ENCODE results near the gene DNAI2.

DNAI2 gene, protein sequence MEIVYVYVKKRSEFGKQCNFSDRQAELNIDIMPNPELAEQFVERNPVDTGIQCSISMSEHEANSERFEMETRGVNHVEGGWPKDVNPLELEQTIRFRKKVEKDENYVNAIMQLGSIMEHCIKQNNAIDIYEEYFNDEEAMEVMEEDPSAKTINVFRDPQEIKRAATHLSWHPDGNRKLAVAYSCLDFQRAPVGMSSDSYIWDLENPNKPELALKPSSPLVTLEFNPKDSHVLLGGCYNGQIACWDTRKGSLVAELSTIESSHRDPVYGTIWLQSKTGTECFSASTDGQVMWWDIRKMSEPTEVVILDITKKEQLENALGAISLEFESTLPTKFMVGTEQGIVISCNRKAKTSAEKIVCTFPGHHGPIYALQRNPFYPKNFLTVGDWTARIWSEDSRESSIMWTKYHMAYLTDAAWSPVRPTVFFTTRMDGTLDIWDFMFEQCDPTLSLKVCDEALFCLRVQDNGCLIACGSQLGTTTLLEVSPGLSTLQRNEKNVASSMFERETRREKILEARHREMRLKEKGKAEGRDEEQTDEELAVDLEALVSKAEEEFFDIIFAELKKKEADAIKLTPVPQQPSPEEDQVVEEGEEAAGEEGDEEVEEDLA

DNA sequence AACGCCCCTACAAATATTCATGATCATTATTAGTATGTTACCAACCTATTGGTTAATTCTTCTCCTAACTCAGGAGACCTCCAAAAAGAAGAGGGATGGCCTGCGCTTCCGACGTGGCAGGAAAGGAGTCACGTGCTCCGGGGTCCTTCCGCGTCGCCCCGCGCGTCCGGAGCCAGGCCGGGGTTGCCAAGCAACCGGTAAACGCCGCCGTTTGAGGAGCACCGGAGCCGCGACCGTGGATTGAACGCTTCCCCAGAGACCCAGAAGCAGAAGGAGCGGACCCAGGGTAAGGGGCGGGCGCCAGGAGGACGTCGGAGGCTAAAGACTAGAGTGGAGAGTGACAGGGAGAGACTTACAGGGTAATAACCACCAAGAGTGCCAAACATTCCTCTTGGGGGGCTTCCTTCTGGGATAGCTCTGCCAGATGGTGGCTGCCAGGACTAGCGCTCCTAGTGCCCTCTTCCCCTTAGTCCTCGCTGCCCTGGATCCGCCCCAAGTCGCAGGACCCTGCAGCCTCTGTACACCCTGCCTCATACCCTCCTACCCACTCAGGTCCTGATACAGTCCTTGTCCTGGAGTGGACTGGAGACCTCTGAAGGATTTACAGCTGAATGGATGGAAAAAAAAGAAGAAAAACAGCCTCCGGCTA, at the start of gene DNAI2:
TSS of gene DNAI2 (plus strand) at position 175 of the 649 bp plus-strand sequence. CDS start 7,584 bp downstream, outside the sequence.
- peak in 7 of 56 donors; percentile 19 to 41 (median 28) for DNase-seq

DNA sequence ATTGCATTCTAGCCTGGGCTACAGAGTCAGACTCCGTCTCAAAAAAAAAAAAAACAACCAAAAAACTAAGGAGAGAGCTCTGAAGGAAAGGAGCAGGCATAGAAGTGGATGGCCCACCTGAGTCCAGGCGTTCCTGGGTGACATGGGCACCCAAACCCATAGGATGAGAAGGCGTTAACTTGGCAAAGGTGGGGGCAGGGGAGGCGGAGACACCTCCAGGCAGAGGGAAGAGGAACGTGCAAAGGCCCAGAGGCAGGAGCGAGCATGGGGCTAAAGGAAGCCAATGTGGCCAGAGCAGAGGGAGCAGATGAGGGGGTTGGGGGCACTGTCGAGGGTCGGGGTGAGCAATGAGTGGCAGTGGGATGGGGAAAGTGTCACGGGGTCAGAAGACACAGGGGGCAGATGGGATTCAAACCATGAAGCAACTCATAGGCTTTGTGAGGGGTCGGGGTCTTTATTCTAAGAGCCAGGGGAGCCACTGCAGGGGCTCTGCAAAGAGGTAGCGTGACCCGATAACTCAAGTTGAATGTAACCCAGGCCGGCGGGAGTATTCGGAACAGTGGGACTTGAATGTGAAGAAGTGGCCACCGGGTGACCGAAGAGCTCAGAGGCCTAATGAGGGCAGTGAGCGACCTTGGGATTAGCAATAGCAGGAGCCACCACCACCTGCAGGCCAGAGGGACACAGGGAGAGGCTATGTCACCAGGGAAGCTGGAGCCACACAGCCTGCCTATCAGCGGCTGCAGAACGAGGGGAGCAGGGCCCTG, 48.9 kb upstream of the DNAI2 start:
- no peak for DNase-seq

DNA sequence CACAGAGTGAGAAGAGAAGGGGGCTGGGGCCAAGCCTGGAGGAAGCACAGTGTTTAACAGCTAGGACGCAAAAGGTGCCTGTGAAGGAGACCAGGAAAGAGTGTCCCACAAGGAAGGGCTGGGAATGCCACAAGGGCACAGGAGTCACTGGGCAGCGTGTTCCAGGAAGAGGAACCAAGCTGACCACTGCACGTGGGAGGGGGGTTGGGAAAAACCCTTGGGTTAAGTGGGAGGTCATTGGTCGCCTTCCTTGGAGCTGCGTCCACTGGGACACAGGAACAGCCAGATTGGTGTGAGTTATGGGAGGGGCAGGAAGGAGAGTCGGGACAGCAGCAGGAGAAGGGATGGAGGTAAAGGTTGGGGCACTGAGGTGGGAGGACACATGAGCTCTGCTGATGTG, 47.8 kb upstream of the DNAI2 start:
- no peak for DNase-seq

DNA sequence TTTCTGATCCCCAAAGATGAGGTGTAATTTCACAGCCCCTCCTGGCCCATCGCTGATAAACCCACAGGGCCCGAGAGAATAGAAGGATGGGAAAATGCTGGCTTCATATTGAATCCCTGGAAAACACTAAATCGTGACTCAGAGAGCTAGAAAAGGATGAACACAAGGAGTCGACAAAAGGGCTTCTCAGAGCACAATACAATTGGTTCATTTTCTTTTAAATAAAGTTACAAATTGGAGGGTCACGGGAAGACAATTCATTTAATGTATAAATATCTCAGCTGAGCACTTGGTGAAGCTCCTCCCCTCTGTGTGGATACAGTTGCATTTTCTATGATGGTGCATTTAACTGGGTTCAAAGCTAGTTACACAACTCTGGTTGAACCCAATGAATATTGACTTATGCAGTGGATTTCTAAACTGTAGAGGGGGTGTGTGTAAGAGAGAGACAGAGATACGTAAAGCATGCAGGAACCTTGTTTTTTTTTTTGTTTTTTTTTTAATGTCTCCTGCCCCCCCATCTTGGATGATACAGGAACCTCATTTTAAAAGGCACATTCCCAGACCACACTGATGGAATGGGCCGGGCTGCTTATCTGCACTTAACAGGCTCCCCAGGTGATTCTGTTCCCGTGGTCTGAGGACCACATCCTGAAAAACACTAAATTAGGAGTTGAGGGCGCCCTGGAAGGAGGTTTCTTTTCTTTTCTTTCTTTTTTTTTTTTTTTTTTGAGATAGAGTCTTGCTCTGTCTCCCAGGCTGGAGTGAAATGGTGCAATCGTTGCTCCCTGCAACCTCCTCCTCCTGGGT, 46.6 kb upstream of the DNAI2 start:
- DNase-seq = no peak

DNA sequence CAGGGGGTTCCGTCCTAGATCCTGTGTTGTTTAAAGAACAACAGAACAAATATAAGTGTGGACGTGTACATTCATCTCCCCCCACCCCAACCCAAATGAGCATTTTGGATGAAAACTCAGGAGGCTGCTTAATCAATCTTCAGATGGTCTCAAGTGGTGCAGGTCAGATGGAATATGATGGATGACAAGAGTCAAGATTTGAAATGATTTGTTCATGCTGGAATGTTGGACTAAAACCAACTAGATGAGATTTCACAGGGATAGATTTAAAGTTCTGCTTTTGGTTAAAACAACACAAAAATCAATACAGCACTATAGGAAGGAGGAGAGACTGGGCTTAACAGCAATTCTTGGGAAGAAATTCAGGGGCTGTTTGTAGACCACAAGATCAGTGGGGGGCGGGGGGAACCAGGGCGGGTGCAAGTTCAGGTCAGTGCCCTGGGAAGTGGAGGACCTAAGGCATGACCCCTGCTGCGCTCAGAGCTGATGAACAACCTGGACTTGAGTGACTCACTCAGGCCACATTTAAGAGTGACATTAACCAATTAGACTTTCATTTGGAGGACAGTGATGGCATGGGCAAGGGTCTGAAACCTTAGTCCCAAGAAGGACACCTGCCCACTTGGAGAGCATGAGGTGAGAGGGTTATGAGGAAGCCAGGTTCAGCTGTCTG, 45.6 kb upstream of the DNAI2 start:
- no peak for DNase-seq

DNA sequence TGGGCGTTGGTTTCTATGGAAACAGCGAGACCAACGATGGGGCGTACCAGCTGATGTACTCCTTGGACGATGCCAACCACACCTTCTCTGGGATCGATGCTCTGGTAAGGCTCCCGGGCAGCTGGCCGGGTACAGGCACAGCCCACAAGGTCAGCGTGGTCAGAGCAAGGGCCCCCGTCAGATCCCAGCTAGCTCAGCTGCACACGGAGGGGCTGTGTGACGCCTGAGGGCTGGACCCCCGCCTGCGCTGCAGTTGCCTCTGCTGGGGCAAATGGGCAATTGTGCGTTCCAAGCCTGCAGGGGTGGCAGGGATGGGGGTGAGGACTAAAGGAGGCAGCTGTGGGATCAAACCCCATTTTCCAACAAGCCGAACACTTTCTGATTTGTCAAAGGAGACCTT, 43.1 kb upstream of the DNAI2 start:
- DNase-seq = no peak

DNA sequence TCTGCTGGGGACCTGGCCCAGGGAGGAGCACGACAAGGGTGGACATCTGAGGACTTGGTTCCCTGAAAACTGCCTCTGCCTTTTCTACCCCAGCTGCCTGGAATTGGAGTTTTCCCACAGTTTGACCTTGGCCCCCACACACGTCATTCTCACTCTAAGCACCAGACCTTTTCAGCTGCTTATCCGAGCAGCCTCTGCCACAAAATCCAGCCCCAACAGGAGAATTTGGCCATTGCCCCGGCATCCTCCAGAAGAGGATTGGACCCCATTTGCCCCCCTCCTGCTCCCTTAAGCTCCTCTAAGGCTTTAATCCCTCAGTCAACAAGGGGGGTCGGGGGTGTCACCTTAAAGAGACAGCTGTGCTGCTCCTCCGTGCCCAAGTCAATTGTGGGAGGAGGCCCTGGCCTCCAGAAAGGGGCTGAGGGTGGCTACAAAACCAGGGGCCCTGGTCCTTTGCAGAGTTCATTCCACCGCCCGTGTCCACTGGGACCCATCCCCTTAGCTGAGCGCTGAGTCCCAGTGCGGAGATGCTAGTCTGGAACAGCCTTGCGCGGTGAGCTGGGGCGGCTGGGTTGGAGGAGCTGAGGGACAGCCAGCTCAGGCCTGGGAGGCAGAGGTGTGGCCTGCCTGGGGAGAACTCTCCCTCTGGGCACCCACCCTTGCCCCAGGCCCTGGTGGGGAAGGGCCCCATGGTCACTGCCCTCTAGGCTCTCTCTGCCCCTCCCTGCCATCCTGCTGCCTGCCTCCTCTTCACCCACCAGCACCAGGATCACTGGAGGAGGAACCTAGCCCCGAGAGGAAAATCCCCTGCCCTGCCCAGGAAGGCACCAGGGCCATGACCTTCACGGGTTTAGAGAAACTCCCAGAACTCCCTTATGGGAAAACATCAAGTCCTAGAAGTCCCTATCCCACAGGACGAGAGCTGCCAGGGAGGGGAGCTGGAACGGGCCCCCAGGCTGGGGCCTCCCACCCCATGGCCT, 41.8 kb upstream of the DNAI2 start:
- no peak for DNase-seq

DNA sequence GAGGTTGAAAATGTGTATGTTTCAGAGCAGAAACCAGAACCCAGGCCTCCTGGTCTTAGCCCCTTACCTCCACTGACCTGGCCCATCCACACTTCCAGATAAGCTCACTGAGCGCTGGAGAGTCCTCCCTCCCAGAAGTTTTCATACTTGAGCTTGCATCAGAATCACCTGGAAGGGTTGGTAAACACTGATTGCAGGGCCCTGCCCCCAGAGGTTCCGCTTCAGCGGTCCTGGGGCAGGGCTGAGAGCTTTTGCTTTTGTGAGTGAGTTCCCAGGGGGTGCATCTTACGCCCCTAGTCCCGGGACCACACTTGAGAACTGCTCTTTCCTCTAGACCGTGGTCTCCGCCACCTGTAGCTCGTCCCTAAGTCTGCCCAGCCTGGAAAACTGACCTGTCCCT, 40.1 kb upstream of the DNAI2 start:
- no peak for DNase-seq

DNA sequence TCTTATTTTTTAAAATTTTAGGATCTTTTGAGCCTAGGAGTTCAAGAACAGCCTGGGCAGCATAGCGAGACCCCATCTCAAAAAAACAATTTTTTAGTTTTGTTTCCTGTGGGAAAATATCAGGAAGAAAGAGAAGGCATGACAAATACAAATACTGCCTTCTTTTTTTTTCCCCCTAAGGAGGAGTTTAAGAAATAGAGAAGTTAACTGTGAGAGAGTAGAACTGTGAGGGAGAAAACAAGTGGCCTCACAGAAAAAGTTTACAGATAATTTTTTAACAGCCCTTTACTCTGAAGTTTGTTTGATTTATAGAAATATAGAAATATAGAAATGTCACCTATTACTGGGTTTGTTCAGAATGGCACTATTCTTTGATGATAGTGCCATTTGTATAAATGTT, 39.5 kb upstream of the DNAI2 start:
- no peak for DNase-seq

DNA sequence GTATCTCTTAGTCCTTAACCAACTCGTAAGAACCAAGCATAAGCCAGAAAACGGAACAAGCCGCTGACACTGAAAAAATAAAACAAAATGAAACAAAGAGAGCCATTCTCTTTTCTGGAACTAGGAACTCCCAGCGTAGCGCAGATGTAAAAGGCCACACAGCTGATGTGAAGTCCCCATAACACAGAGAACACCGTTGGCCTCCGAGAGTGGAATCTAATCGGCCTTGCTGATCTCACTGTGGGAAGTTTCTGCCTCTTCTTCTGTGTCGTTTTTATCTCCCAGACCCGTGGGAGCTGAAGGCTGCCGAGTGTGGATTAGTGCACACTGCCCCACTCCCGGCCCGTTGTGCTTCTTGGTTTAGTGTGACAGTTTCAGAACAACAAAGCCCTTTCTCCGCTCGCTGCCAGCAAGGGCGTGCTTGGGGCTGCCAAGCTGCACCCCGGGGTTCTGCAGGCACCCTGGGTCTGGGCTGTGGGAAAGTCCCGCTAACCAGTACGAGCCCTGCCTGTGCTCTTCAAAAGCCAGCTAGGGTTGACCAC, 38.9 kb upstream of the DNAI2 start:
- DNase-seq = peak in 50 of 56 donors; percentile 25 to 88 (median 64)

DNA sequence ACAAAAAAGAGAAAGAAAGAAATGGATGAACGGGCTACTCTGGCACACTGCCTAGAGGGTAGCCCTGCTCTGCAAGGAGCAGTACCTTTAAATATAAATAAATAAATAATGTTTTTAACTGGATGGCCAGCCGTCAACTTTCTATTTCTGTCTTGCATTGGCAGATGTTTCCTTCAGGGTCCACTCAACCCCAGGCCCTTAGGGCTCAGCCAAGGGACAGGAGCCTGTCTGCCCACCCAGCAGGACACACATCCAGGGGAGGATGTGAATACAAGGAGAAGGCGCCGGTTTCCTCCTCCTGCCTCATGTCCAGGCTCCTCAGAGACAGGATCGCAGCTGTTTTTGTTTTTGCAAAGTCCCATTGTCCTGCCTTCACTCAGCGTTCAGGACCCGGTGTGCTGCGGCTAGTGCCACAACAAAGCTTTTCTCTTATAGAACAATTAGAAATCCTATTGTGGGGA, 38.1 kb upstream of the DNAI2 start:
- DNase-seq = peak in 16 of 56 donors; percentile 7 to 48 (median 22)

DNA sequence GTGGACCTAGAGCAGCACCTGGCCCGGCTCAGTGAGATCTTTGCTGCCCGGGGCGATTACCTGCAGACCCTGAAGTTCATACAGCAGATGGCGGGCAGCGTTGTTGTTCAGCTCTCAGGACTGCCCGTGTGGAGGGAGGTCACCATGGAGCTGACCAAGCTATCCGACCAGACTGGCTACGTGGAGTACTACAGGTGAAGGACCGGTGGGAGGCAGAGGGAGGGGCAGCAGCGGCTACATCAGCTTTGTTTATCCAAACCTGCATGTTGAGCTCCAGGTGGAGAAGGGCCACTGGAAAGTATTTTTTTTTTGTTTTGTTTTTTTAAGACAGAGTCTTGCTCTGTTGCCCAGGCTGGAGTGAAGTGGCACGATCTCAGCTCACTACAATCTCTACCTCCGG, 36.7 kb upstream of the DNAI2 start:
- DNase-seq = no peak

DNA sequence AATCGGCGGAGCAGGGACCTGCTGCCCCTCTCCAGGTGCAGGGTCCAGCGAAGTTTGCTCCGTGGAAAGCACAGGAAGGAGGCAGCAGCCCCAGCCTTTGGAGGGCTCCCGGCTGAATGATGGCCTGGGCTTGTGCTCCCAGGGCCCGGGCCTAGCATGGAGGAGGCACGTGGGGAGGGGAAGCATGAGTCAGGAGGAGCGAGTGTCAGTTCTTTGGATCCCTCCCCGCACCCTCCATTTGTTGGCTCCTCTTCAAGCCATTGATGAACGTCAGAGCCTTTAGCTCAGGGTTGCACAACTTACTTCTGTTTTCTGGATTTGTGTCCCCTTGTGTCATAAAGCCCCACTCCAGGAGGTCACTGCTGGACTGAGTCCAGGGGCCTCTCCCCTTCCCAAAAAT, 34.9 kb upstream of the DNAI2 start:
- DNase-seq = peak in 4 of 56 donors; percentile 10 to 61 (median 23)

DNA sequence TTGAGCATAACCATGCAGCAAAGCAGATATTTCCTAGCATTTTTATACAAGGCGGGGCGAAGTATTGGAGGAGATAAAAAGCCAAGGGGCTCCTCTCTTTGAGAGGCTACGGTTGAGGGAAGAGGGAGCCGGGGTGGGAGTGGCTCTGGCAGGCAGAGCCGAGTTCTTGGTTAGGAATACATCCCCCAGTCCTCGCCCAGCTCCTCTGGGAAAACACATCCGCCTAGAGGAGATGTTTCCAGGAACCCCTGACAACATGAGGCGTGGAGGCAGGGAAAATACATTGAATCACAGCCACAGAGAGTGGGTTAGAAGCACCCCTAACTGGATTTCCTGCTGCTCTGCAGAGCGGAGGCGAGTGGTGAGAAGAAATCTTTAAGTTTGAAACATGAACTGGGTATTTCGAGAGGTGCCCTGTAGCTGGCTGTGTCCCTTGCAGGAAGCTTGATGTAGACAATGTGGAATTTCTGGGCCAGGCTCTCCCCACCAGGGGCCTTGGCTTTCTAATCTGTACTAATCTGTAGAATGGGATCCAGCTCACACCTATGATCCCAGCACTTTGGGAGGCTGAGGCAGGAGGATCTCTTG, 33.3 kb upstream of the DNAI2 start:
- DNase-seq = peak in 1 of 56 donors; percentile 10

DNA sequence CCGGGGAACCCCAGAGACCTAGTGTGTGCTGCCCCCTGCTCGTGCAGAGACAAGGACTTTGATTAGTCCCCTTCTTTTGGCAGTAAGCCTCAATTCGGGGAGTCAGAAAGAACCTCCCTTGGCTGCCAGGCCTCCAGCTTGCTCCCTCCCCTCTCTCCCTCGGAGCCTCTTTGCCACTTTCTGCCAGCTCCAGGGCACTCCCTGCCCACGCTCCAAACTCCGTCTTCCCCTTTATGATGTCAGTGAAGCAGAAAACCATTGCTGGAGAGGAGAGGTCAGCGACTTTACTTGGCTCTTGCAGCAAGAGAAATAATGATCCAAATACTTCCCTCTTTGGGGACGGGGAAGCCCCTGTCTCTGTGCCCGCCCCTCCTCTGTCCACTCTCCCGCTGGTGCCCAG, 32.6 kb upstream of the DNAI2 start:
- peak in 30 of 56 donors; percentile 9 to 67 (median 32) for DNase-seq

DNA sequence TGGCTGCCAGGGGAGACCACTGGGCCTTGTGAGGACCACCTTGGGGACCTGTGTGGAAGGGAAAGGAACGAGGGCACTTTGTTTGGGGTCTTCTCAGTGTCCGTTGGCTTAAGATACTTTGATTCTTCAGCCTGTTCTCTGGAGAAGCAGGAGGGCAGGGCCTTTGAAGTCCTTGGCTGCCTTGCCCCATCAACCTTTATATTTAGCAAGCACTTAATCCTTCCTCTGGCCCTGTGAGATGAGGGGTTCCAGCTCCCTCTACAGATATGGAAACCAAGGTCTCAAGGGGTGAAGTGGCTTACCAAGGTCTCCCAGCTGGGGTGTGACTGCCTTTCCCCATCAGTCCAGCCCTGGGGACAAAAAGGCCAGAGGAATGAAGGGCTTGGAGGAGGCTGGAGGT, 32.2 kb upstream of the DNAI2 start:
- no peak for DNase-seq

DNA sequence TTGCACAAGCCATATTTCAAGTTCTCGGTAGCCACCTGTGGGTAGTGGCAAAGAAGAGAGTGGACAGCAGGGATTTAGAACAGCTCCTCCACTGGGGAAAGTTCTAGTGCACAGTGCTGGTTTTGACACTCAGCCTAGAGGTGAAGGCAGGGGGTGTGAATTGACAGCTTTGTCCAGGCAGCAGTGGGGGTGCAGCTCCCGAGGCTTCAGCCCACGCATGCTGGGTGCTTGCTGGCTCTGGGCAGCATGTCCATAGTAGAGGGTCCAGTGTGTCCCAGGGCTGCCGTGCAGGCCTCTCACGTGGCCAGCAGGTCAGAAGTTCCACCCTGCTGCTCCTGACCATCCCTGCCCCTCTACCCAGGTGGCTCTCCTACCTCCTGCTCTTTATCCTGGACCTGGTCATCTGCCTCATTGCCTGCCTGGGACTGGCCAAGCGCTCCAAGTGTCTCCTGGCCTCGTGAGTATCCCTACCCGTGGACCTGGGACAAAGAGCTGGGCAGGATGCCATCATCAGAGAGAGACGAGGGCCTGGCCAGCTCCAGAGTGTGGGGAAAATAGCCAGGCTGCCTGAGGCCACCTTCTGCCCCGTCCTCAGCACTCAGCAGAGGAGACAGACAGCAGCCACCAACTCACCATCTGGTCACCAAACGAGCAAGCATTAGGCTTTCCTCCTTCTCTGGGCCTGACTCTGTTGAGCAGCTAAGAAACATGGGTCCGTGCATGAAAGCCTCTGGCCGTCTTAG, 30.9 kb upstream of the DNAI2 start:
- peak in 44 of 56 donors; percentile 3 to 68 (median 42) for DNase-seq
